ENCODE data around the gene DLX2.

GRCh38 chr2:172084395-172084644, 18.4 kb downstream of the DLX2 start:
- TF ChIP-seq CTCF (conservative IDR thresholded peaks at IDR 0.05 in 1 of 2, IDR thresholded peaks at IDR 0.05 in 1 of 2; ENCODE audit: extremely low read depth in 1 of 2, insufficient read depth in 1 of 2, low read depth in 1 of 2, low read length in 2 of 2): no peak
- no peak for TF ChIP-seq EZH2 (IDR thresholded peaks at IDR 0.05; ENCODE audit: borderline replicate concordance, low read length)

Data from mammary epithelial cell (primary cell).